ENCODE results near the gene SBF2.

The SBF2 gene

DNA sequence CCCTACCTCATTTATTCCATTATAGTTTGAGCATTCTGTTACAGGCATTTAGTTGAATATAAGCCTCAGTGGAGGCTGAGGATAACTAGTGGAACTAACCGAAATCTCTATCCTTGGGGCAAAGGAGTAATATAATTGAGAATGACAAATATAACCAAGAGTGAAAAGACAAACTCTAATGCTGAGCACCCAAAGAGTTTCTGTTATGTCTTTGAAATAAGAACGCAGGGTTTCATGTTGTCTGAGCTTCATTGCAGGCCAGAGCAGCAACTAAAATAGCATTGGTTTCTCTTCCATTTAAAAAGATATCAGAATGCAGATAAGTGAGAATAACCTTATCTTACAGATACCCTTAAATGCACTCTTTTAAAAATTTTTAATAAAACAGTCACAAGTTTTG, 131.8 kb downstream of the SBF2 start:
- DNase-seq (ENCODE audit: low read depth), result no peak
- no peak overlapping the region for H3K4me3 ChIP-seq (ENCODE audit: low read depth, low read length)
- TF ChIP-seq POLR2A (IDR thresholded peaks at IDR 0.05; ENCODE audit: extremely low read depth, insufficient read length) (no peak), CTCF (IDR thresholded peaks at IDR 0.05; ENCODE audit: low read depth, low read length) (no peak), MYC (IDR thresholded peaks at IDR 0.05; ENCODE audit: low read depth, low read length) (no peak)
- TF ChIP-seq, protein P1, sequence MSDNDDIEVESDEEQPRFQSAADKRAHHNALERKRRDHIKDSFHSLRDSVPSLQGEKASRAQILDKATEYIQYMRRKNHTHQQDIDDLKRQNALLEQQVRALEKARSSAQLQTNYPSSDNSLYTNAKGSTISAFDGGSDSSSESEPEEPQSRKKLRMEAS (IDR thresholded peaks at IDR 0.05; ENCODE audit: low read depth, low read length), result no peak

DNA sequence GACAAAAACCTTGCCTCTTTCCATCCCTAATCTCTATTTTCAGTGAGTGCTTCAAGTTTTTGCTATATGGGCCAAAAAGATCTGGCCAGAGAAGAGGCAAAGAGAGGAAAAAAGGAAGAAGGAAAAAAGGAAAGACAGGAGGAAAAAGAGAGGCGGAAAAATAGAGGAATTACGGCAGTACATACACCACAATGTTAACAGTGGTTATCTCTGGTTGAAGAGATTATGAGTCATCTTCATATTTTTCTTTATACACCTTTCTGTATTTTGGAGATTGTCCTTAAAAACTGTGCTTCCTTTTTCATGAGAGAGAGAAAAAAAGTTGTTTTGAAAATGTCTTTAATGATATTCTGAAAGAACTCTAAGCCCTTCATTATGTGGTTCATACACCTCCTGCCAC, 133.7 kb downstream of the SBF2 start:
- TF ChIP-seq POLR2A (IDR thresholded peaks at IDR 0.05; ENCODE audit: extremely low read depth, insufficient read length) (no peak), MYC (IDR thresholded peaks at IDR 0.05; ENCODE audit: low read depth, low read length) (no peak), CTCF (IDR thresholded peaks at IDR 0.05; ENCODE audit: low read depth, low read length) (no peak)
- TF ChIP-seq, protein P1 (IDR thresholded peaks at IDR 0.05; ENCODE audit: low read depth, low read length), result no peak
- no peak for DNase-seq (ENCODE audit: low read depth)

GRCh38 chr11:10158461-10158860, 135.6 kb downstream of the SBF2 start:
- TF ChIP-seq MYC (IDR thresholded peaks at IDR 0.05; ENCODE audit: low read depth, low read length) (no peak), POLR2A (IDR thresholded peaks at IDR 0.05; ENCODE audit: extremely low read depth, insufficient read length) (no peak), CTCF (IDR thresholded peaks at IDR 0.05; ENCODE audit: low read depth, low read length) (no peak)
- TF ChIP-seq, protein P1 (IDR thresholded peaks at IDR 0.05; ENCODE audit: low read depth, low read length), result no peak
- DNase-seq (ENCODE audit: low read depth), result no peak
- H3K4me3 ChIP-seq (ENCODE audit: low read depth, low read length), result no peak overlapping the region

More for the DNA sequence above, 133.7 kb downstream of the SBF2 start:
- no peak overlapping the region for H3K4me3 ChIP-seq (ENCODE audit: low read depth, low read length)

GRCh38 chr11:10155793-10156490, 138.1 kb downstream of the SBF2 start:
- no peak for DNase-seq (ENCODE audit: low read depth)
- no peak for TF ChIP-seq POLR2A (IDR thresholded peaks at IDR 0.05; ENCODE audit: extremely low read depth, insufficient read length)
- TF ChIP-seq, protein P1 (IDR thresholded peaks at IDR 0.05; ENCODE audit: low read depth, low read length), result no peak
- no peak for TF ChIP-seq MYC (IDR thresholded peaks at IDR 0.05; ENCODE audit: low read depth, low read length)
- TF ChIP-seq CTCF (IDR thresholded peaks at IDR 0.05; ENCODE audit: low read depth, low read length), result no peak
- no peak overlapping the region for H3K4me3 ChIP-seq (ENCODE audit: low read depth, low read length)

DNA sequence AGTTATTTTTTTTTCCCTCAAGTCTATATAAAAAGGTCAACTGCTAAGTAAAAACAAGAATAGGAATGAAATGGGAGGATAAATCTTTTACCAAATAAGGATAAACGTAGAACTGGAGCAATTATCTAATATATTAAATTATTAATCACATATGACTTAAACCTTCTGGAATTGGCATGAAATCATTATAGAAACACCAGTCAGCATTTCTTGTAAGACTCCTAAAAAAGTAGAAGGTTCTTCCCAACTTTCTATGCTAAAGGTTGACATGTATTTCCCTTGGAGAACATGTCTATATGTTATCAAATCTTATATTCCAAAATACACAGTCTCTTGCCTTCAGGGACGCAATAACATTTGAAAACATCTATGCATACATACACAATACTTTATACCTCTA, 143.2 kb downstream of the SBF2 start:
- no peak for DNase-seq (ENCODE audit: low read depth)
- TF ChIP-seq CTCF (IDR thresholded peaks at IDR 0.05; ENCODE audit: low read depth, low read length), result no peak
- TF ChIP-seq POLR2A (IDR thresholded peaks at IDR 0.05; ENCODE audit: extremely low read depth, insufficient read length), result no peak
- no peak for TF ChIP-seq MYC (IDR thresholded peaks at IDR 0.05; ENCODE audit: low read depth, low read length)
- TF ChIP-seq, protein P1 (IDR thresholded peaks at IDR 0.05; ENCODE audit: low read depth, low read length), result no peak
- H3K4me3 ChIP-seq (ENCODE audit: low read depth, low read length), result no peak overlapping the region
